ENCODE results near the gene BICD1. TPM values are rescaled to one million over a fixed set of nuclear protein-coding genes. Genes with fewer than 3 reads are reported as not detected.

The BICD1 gene
- polyA plus RNA-seq, 2 of the 4 experiments (the other 2 are of a cell fraction): 13.0 to 24.3 TPM

DNA sequence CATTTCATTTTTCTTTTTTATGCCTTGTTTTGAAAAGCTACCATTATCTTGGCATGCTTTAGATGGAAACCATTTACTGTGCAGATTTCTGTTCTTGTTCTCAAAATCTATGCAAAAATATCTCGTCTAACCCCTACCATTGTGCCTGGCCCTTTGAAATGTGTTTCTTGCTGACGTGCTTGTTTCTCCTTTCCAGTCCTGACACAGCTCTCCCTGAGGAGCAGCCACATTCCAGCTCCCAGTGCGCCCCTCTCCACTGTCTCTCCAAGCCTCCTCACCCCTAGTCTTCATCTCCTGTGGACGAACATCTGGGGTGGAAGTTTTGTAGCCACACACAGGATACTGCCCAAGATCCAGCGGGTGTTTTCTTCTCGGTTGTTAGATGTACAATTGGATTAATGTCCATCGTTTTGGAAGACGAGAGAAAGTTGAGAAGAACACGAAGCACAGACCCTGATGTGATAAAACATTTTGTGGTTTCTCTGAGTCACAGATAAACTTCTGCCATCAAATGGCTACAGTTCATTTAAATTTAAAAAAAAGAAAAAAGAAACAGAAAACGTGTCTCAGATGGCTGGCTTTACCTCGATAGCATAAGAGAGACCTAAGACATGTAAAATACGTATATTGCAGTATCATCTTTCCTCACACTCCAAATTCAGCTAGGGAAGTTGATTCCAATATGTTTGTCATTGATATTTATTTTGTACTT is 270.9 kb downstream of the BICD1 start:
- no peak overlapping the region for H3K27ac ChIP-seq
- 78% methylated on average over 12 of the region's 12 CpGs for WGBS (ENCODE audit: missing lambda C conversion rate)
- H3K4me3 ChIP-seq: no peak overlapping the region
- CTCF ChIA-PET: interaction anchor here (0.8 to 2.6 kb wide), 5 partner anchors 12 to 294 kb away, joined by 3 to 10 read pairs (median 3); partner anchors contain the start of gene FGD4
- TF ChIP-seq, protein P1, sequence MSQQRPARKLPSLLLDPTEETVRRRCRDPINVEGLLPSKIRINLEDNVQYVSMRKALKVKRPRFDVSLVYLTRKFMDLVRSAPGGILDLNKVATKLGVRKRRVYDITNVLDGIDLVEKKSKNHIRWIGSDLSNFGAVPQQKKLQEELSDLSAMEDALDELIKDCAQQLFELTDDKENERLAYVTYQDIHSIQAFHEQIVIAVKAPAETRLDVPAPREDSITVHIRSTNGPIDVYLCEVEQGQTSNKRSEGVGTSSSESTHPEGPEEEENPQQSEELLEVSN (IDR thresholded peaks at IDR 0.05; ENCODE audit: borderline replicate concordance, low read depth): no peak
- TF ChIP-seq, protein P2, sequence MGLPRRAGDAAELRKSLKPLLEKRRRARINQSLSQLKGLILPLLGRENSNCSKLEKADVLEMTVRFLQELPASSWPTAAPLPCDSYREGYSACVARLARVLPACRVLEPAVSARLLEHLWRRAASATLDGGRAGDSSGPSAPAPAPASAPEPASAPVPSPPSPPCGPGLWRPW (IDR thresholded peaks at IDR 0.05): no peak
- TF ChIP-seq NFE2L2 (conservative IDR thresholded peaks at IDR 0.05; ENCODE audit: low read length) (no peak), KDM1A (IDR thresholded peaks at IDR 0.05; ENCODE audit: low read depth) (no peak), EHF (CRISPR knock-in tag; IDR thresholded peaks at IDR 0.05) (no peak), CHD4 (IDR thresholded peaks at IDR 0.05; ENCODE audit: borderline replicate concordance) (no peak)
- TF ChIP-seq, protein P3, sequence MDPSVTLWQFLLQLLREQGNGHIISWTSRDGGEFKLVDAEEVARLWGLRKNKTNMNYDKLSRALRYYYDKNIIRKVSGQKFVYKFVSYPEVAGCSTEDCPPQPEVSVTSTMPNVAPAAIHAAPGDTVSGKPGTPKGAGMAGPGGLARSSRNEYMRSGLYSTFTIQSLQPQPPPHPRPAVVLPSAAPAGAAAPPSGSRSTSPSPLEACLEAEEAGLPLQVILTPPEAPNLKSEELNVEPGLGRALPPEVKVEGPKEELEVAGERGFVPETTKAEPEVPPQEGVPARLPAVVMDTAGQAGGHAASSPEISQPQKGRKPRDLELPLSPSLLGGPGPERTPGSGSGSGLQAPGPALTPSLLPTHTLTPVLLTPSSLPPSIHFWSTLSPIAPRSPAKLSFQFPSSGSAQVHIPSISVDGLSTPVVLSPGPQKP (IDR thresholded peaks at IDR 0.05; ENCODE audit: low read depth, low read length): no peak
- ATAC-seq (no peak), FAIRE-seq (no peak), DNase-seq (ENCODE audit: low read depth in 1 of 2, low spot score in 1 of 2) (no peak)
- H3K4me1 ChIP-seq: no peaks in the 10 kb centered on the region
- H3K4me2 ChIP-seq: no peak overlapping the region
- H3K9me3 ChIP-seq: no peaks in the 10 kb centered on the region
- POLR2A ChIA-PET: no interaction called here

DNA sequence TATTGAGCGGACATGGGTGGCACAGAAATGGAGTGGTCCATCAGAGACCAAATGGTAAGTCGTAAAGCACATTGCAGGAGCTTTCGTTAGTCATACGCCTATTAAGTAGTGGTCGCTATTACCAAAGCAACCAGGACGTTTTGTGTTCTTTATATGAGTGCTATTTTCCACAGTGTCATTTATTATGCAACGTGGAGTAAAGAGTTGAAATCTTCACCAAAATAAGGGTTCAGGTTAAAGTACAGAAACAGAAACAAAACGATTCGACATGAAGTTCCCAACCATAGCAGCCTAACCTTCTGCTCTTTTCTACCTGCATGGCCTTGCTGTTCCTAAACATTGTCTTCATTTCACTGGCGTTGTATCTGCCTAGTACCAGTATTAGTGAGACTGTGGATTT is 272.6 kb downstream of the BICD1 start:
- 88% methylated on average over 10 of the region's 10 CpGs for WGBS (ENCODE audit: missing lambda C conversion rate)
- Histone ChIP-seq H3K9me3 (no peaks in the 10 kb centered on the region), H3K4me1 (no peaks in the 10 kb centered on the region), H3K4me3 (no peak overlapping the region), H3K4me2 (no peak overlapping the region), H3K27ac (no peak overlapping the region)
- DNase-seq (ENCODE audit: low read depth in 1 of 2, low spot score in 1 of 2) (no peak), ATAC-seq (no peak), FAIRE-seq (no peak)
- POLR2A ChIA-PET: no interaction called here
- no peak for TF ChIP-seq CHD4 (IDR thresholded peaks at IDR 0.05; ENCODE audit: borderline replicate concordance)
- no peak for TF ChIP-seq HOXB5 (CRISPR knock-in tag; IDR thresholded peaks at IDR 0.05)
- TF ChIP-seq FOSB (CRISPR knock-in tag; IDR thresholded peaks at IDR 0.05): no peak
- TF ChIP-seq MAFK (IDR thresholded peaks at IDR 0.05; ENCODE audit: partially characterized antibody): no peak
- no peak for TF ChIP-seq JUNB (IDR thresholded peaks at IDR 0.05)
- CTCF ChIA-PET: interaction anchor here (1.2 to 1.5 kb wide), 3 partner anchors 14 to 278 kb away, joined by 3 to 4 read pairs (median 3); no protein-coding TSS in a partner anchor

DNA sequence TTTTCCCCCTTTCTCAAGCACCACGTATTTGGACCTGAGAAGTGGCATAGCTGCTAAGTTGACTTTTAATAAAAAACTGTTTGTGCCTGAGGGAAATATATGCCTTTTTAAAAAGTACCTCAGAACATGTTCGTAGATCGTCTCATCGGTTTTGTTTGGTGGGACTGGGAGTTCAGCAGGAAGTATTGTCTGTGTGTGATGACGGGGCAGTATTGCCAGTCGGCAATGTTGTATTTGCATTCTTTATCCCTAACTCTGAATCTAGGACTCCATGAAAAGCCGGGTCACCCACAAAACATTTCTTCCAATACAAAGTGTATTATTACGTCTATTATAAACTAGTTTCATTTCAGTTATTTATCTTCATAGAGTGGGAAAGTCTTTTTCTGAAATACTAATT is 273.0 kb downstream of the BICD1 start:
- Histone ChIP-seq H3K27ac (no peak overlapping the region), H3K9me3 (no peaks in the 10 kb centered on the region), H3K4me2 (no peak overlapping the region), H3K4me1 (no peaks in the 10 kb centered on the region), H3K4me3 (no peak overlapping the region)
- TF ChIP-seq POLR2AphosphoS2 (conservative IDR thresholded peaks at IDR 0.05; ENCODE audit: low read length) (no peak), SMC3 (IDR thresholded peaks at IDR 0.05) (no peak), ZSCAN20 (CRISPR knock-in tag; IDR thresholded peaks at IDR 0.05) (no peak), ZC3H11A (IDR thresholded peaks at IDR 0.05) (no peak), CHD4 (IDR thresholded peaks at IDR 0.05; ENCODE audit: borderline replicate concordance) (no peak)
- DNase-seq (ENCODE audit: low read depth in 1 of 2, low spot score in 1 of 2): no peak
- no peak for ATAC-seq
- 77% methylated on average over 8 of the region's 8 CpGs for WGBS (ENCODE audit: missing lambda C conversion rate)
- no peak for FAIRE-seq
- ChIA-PET CTCF (interaction anchor here (1.3 kb wide), 1 partner anchor 17 kb away, joined by 4 read pairs; no protein-coding TSS in a partner anchor), POLR2A (no interaction called here)

DNA sequence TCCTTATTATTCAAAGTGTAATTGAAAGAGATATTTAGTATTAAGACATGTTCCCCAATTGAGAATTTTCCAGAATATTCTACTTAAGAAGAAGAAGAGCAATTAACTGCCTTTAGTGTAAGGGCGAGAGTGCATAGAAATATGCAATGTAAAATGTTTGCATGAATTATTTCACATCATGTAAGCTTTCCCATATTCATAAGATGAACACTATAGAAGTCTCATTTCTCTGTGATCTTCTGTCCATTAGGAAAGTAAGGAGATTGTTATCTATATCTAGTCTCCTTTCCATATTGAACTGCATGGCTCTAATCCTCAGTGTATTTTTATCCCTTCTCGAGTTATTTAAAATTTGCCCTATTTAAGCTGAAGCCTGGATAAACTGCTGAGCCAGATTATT is 275.6 kb downstream of the BICD1 start:
- CTCF ChIA-PET: interaction anchor here (0.7 to 1.7 kb wide), 3 partner anchors 17 to 275 kb away, joined by 3 to 7 read pairs (median 4); no protein-coding TSS in a partner anchor
- Histone ChIP-seq H3K4me2 (no peak overlapping the region), H3K27ac (no peak overlapping the region), H3K9me3 (no peaks in the 10 kb centered on the region), H3K4me3 (no peak overlapping the region), H3K4me1 (no peaks in the 10 kb centered on the region)
- DNase-seq (ENCODE audit: low read depth in 1 of 2, low spot score in 1 of 2) (no peak), ATAC-seq (no peak), FAIRE-seq (no peak)
- POLR2A ChIA-PET: no interaction called here
- 83% methylated on average over 2 of the region's 2 CpGs for WGBS (ENCODE audit: missing lambda C conversion rate)
- TF ChIP-seq SREBF2 (IDR thresholded peaks at IDR 0.05): no peak
- peak; percentile 4 for TF ChIP-seq MAFK (IDR thresholded peaks at IDR 0.05; ENCODE audit: partially characterized antibody)
